COLO829 (cell line): Measurements from ENCODE around the gene GALNT7.
A peak's percentile ranks its signal among the peaks of the same experiment; 100 is the strongest.

Source experiments
- DNase-seq: peaks from one replicate; pipeline ENCODE4 v3.0.0; 2012; ENCODE audit warnings: low spot score

GALNT7 gene

GRCh38 chr4:173307778-173308177, 139.2 kb downstream of the GALNT7 start:
- no peak for DNase-seq

GRCh38 chr4:173311368-173311767, 142.8 kb downstream of the GALNT7 start:
- DNase-seq = no peak

DNA sequence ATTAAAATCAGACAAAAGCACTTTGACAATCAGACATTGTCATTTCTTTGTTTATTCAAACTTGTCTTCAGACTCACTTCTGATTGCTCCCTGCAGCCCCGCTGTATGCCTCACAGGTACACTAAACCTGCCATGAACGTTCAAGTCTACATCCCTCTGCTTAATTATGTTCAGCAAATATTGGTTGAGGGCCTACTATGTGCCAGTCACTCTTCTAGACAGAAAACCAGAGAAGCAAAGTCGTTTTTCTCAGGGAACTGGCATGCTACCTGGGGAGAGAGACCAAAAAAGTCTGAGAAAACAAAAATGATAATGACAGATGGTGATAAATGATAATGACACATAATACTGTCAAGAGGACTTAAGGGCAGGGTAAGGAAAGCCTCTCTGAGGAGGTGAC, 146.1 kb downstream of the GALNT7 start:
- no peak for DNase-seq

DNA sequence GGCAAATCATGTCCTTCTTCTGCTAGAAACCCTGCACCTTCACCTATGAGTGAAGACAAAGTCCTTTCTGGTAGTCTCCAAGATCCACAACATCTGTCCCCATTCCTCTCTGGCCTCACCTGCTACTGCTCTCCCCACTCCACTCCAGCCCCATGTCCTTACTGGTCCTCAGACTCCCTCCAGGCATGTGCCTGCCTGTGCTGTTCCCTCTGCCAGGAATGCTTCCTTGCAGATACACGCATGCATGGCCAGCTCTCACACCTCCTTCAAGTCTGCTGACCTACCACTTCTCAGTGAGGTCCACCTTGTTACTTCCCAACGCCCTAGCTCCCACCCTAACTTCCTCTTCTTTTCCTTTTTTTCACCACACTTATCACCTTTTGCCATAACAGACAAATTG, 147.4 kb downstream of the GALNT7 start:
- DNase-seq = no peak

- no peak for DNase-seq
These were observed 148.4 kb downstream of the GALNT7 start for GRCh38 chr4:173317004-173317403.

- no peak for DNase-seq
These were observed 149.6 kb downstream of the GALNT7 start for GRCh38 chr4:173318240-173318639.

- peak; percentile 63 for DNase-seq
These were observed 150.1 kb downstream of the GALNT7 start for GRCh38 chr4:173318648-173319211.

DNA sequence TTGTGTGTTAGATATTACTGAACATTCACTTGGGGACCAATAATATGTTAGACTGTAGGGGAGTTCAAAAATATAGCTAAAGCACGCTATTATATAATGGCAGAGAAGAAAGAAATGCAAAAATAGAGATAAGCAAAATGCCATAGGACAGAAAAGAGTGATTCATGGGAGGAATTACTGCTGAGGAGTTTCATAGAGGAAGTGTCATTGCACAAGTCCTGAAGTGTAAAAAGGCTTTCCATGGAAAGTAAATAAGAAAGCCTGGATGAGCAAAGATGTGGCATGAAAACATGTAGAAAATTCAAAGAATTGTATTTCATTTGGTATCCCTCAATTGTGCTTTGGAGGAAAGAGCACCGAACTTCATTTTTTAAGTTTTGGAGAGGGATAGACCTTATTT, 151.1 kb downstream of the GALNT7 start:
- no peak for DNase-seq

DNA sequence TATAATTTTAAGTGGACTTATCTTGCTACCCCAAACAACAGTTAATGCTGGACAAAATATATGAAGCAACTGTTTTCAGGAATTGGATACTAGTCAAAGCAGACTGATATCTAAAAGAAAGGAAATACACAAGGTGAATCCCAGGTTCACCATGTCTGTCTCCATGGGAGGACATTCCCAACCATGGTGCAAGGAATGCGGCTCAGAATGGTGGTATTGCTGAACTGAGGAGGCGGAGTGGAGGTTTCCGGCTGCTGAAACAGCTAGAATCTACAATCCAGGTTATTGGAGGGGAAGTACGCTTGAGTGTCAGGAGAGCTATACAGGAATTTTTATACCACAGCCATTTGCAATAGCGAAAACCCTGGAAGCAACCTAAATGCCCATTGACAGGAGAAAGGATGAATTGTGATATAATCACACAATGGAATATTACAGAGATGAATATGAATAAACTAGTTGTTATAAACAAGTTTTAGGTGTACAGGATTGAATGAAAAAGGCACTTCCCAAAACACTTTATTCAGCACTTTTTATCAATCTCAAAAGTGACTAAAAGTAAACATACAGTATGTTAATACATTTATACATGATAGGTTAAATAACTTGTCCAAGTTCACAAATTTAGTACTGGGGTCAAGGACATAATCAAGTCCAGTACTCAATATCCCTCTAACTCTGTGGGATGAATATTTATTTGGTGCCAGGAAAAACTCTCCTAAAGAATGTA, 156.6 kb downstream of the GALNT7 start:
- no peak for DNase-seq

DNA sequence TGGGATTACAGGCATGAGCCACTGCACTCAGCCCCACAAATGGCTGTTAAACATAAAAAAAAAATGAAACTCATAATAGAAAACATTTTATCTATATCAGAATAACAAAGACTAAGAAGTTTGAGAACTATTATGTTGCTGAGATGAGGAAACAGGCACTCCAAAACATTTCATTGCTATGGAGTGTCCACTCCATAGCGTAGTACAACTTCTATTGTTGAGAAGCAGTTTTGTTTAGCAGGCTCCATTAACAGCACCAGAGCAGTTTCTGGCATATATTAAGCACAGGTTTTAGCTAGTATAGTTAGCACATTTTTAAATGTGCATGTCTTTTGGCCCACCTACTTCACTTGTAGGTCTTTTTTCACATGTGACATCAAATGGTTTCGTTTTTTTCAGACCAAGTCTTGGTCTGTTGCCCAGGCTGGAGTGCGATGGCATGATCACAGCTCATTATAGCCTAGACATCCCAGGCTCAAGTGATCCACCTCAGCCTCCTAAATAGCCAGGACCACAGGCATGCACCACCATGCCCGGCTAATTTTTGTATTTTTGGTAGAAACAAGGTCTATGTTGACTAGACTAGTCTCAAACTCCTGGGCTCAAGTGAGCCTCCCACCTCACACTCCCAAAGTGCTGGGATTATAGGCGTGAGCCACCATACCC, 159.8 kb downstream of the GALNT7 start:
- DNase-seq = no peak

GRCh38 chr4:173330590-173330989, 162.0 kb downstream of the GALNT7 start:
- DNase-seq = no peak

GRCh38 chr4:173332021-173332487, 163.4 kb downstream of the GALNT7 start:
- DNase-seq = no peak

GRCh38 chr4:173332963-173333657, 164.5 kb downstream of the GALNT7 start:
- no peak for DNase-seq

- DNase-seq = no peak
These were observed 165.1 kb downstream of the GALNT7 start for GRCh38 chr4:173333658-173334084.

DNA sequence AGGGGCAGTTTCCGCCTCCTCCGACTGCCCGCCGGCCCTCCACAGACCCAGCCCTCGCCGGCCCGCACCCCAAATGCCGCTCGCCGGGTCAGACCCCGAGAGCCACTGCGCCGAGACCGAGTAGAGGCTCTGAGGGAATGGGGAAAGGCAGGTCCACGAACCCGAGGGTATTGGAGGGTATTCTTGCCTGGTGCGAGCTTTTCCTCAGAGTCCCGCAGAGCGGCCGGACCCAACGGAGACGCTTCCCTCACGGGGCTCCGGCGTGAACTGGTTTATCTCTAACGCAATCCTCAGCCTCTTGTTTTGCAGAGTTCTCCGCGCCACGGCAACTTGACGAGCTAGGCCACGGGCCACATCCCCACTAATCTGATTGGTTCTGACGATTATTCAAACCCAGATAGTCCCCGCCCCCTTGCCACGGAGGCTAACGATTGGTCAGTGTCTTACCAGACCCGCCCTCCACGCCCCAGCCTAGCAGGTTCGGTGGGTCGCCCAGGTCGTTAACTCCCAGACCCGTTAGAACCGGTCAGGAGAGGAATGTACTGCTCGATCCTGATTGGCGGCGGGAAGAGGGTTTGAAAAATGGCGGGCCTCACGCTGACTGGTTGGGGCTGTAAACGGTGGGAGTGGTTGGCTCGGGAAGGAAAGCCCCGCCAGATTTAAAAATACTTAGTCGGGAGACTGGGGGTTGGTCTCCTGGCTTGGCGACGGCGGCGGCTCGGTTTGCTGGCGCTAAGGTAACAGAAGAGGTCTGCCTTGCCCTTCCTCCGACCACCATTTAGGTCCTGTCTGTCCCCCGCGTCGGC, 165.7 kb downstream of the GALNT7 start, which contains the start of gene HMGB2:
Gene HMGB2, minus strand, starts transcription at position 274 of the 806 bp plus-strand sequence. CDS start 709 bp downstream, outside the sequence.
- peak; percentile 100 for DNase-seq

GRCh38 chr4:173334891-173335752, 166.5 kb downstream of the GALNT7 start:
- DNase-seq = peak; percentile 94

DNA sequence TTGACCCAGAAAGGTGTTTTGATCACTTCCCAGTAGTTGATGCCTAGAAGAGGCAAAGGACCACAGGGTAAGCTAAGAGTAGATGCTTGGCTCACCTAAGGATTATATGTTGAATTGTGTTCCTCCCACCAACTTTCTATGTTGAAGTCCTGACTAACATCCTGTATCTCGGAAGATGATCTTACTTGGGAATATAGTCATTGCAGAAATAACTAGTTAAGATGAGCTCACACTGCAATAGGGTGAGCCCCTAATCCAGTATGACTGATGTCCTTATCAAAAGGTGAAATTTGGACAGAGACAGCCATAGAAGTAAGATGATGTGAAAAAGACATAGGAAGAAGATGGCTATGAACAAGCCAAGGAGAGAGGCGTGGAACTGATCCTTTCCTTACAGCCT, 168.9 kb downstream of the GALNT7 start:
- DNase-seq = no peak

DNA sequence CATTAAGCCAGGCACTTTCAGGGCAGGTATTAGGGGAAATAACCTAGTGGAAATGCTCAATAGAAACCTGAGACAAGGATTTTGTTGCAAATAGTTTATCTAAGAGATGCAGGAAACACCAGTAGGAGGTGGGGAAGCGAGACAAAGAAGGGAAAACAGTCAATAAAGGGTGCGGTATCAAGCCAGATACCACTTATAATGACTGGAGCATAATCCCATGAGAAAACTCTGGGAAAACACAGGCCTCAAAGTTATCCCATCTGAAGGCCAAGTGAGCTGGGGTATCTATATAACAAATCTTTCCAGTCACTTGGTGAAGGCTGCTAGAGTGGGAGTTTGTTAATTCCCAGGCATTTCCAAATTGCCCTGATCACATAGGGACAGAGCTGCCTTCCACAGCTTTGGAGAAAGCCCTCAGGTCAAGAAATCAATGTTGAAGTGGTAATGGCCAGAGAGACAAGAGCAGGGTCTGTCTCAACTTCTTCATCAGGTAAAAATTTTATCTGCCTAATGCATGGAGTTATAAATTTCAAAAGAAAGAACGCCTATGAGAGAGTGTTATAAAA, 175.3 kb downstream of the GALNT7 start:
- no peak for DNase-seq

DNA sequence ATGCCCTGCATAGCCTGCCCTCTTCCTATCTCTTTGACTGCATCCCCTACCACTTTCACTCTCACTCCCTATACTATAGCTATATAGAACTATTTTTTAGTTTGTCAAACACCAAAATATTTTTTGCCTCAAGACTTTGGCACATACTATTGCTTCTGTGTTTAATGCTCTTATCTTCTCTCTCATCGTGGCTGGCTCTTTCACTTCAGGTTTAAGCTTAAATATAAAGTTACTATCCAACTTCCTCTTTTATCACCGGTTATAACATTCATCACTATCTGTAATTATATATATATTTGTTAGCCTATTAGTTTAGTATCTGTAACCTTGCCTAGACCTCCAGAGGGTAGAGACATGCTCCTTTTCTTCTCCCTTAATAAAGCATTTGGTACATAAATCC, 177.0 kb downstream of the GALNT7 start:
- no peak for DNase-seq

DNA sequence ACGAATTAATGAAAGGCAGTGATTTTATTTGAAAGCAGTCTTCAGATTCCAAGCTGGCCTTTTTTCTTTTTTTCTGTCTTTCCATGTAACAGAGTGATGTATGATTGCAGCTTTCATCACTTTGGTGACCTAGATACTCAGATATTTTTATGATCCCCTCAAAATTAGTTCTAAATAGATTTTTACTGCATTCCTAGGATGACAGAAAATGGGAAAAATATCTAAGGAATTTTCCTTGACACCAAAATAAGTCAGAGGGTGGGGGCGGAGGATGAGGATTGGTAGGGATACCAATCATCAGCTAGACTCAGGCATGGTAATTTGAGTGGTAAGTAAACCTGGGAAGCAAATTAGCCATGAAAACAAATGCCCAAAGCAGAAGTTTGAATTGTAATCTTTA, 177.5 kb downstream of the GALNT7 start:
- DNase-seq = no peak
